ENCODE data around the gene UNC119.

Gene UNC119

DNA sequence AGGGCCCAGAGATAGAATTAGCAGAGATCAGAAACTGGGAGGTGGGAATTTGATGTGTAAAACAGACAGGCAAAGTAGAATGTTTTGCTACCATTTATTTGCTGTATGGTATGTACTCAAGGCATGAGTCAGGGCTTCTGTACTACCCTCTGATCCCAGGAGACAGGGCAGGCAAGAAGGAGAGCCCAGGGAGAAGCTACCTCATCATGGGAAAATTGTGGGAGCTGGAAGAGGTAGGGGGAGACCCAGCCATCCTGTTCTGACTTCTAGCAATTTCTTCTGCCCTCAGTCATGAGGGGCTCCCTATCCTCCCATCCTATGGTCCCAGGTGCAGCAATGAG lies 20.6 kb upstream of the UNC119 start:
- DNase-seq (ENCODE audit: low read depth): no peak

DNA sequence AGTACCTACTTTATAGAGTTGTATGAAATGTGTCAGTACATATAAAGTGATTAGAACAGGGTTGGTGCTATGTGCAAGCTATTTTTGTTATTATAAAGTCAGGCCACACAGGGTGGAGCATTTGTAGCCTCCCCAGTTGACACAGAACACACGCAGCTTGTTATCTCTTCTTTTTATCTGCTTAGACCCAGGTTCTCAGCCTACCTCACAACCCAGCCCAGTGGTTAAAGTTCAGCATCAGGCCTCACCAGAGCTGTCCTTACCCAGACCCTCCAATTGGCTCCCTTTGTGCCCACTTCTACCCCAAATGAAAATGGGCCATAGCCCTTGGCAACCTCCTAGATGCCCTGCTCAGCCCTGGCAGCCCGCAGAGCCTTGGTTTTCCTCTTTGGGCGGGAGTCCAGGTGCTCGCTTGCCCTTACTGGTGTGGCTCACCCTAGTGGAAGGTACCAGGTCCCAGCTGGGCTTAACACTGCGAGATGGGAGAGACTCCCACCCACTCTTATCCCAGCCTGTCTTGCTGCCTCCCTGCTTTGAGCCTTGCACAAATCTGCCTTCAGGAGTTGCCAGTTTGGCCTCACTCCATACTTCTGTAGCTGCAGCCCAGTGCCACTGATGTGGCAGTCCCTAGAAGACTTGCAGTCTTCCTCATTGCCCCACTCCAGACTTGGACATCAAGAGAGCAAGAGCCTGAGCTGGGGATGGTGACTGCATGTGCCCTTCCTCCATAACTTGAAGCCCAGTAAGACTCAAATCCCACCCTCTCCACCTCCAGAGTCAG lies 20.0 kb upstream of the UNC119 start:
- no peak for DNase-seq (ENCODE audit: low read depth)

GRCh38 chr17:28571361-28572122 lies 19.1 kb upstream of the UNC119 start, which contains the start of gene PIGS:
Gene PIGS, minus strand, starts transcription at chr17:28571524. Its CDS starts 28 bp downstream, at chr17:28571496.
- DNase-seq (ENCODE audit: low read depth): peak; percentile 95

GRCh38 chr17:28570716-28571360 lies 18.4 kb upstream of the UNC119 start:
- peak; percentile 52 for DNase-seq (ENCODE audit: low read depth)

DNA sequence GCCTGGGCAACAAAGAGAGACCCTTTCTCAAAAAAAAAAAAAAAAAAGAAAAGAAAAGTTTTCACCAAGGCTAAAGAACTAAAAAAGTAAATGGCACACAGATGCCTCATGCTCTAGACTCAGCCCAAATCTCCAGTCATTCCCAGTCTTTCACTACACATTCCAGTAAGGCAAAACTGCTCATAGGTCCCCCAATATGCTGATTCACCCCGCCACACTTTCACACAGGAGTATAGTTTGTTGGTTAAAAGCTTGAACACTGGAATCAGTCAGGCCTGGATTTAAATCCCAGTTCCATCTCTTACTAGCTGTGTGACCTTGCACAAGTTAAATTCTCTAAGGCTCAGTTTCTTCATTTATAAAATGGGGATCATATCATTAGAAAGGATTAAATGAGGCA lies 17.0 kb upstream of the UNC119 start:
- no peak for DNase-seq (ENCODE audit: low read depth)

DNA sequence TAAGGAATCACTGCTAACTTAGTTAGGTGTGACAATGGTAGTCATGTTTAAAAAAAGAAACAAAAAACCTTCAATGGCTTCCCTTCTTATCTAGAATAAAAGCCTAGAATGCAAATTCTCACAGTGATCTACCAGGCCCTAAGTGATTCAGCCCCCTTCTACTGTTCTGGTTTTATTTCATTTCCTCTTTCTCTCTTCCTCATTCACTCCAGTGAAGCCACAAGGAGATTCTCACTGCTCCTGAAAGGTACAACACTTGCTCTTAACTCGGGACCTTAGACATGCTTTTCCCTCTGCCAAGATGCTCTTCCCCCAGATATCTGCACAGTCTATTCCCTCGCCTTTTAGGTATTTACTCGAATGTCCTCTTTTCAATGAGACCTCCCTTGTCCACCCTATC lies 15.2 kb upstream of the UNC119 start:
- no peak for DNase-seq (ENCODE audit: low read depth)

DNA sequence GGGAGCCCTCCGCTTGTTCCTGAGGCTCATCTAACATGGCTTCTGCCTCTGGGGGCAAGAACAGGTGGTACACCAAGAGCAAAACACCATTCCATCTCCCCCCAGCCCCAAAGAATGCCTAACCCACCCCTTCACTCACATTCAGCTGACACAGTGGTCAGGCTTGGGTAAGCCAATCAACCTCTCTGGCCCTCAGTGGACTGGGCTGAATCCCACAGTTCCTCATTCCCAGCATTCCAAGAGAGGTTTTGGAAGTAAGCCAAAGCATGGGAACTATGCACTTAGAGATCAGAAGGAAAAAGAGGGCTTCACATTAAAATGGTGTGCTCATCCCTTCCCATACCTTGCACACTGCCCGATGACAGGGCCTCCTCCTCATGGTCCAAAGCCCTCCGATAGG lies 11.1 kb upstream of the UNC119 start:
- DNase-seq (ENCODE audit: low read depth): peak; percentile 57

GRCh38 chr17:28555022-28555421 lies 2.6 kb upstream of the UNC119 start:
- DNase-seq (ENCODE audit: low read depth): no peak

DNA sequence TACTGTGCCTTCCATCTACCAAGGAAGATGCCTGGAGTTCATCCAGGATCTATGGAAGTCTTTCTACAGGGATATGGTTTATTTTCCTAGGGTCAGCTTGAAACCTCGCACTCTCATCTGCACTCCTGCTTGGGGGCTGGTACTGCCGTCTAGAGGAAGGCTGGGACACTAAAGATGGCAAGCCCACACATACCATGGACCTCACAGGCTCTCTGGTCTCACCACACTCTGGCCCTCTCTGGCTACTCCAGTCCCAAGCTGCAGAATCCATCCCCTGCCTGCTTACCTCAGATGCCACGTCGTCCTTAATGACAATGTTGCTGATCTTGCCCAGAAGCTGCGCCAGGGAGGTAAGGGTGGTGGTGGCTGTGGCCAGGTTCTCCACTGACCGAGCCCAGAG lies 2.1 kb upstream of the UNC119 start:
- DNase-seq (ENCODE audit: low read depth): peak; percentile 33

DNA sequence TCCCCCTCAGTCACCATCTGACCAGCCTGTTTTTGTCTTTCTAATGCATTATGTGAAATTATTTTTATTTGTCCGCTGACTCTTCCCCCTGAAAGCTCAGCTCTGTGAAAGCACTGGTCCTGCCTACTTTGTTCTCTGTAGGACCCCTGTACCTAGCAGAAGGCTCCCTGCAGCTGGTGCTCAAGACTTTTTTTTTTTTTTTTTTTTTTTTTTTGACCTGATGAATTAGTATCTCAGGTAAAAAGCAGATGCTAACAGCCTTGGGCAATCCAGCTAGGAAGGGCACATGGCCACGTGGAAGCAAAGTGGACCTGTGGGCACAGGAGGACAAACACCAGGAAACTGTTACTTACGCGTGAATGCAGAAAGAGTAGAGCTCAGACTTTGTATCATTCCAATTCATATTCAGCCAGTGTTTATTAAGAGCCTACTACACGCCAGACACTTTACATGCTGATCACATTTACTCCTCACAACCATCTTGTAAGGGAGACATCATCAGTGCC lies 629 bp upstream of the UNC119 start:
- DNase-seq (ENCODE audit: low read depth): no peak

- peak; percentile 35 for DNase-seq (ENCODE audit: low read depth)
These were observed 826 bp downstream of the UNC119 start for GRCh38 chr17:28551421-28552175.

DNA sequence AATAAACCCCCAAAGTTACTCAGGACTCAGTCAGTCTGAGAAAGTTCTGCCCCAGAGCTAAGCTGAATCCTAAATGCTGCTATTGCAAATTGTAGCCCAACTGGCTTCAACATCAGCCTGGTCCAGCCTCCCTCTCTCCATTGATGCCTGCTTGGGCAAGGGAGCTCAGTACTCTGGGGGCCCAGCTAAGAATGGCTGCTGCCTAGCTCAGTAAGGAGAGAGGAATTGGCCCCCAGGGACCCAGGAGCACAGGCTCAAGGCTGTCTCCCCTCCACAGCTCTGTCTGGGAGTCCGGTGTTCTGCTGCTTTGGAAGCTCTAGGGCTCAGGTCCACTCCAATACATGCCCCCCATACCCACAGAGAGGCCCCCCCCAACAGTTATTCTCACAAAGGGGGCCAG lies 1.6 kb downstream of the UNC119 start:
- DNase-seq (ENCODE audit: low read depth): no peak

- DNase-seq (ENCODE audit: low read depth): no peak
These were observed 2.9 kb downstream of the UNC119 start for GRCh38 chr17:28549236-28550132.

GRCh38 chr17:28548417-28549130 lies 3.9 kb downstream of the UNC119 start:
- DNase-seq (ENCODE audit: low read depth): no peak

DNA sequence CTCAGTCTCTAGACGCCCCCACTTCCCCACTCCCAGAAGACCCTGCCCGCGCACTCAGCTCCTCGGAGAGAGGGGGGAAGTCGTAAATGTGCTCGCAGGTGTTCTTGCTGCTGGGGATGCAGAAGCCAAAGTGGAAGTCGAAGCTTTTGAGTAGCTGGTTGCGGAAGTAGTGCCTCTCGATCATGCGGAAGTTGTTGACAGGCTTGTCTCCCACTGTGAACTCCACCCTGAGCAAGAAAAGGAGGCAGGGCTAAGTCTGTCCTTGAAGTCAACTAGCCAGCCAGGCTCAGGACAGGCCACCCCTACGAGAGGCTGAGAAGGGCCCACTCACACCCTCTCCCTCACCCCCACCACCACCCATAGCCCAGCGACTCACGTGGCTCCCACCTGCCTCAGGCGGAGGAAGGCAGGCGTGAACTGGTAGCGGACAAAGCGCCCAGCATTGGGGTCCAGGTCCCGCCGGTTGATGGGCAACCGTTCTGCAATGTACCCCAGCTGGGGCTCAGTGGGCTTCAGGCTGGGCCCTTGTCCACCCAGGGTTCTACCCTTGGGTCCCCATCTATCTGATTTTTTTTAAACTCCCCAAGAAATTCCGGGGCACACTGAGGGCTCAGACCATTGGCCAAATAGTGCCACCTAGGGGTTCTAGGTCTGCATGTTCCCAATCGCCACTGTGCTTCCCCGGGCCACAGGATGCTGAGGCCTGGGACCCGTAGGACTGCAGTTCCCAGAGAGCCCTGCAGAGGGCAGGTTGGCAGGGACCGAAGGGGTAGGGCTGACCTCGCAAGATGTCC lies 4.6 kb downstream of the UNC119 start:
- DNase-seq (ENCODE audit: low read depth): peak; percentile 87

GRCh38 chr17:28547096-28547622 lies 5.3 kb downstream of the UNC119 start:
- DNase-seq (ENCODE audit: low read depth): no peak

GRCh38 chr17:28545787-28546415 lies 6.5 kb downstream of the UNC119 start:
- DNase-seq (ENCODE audit: low read depth): no peak

DNA sequence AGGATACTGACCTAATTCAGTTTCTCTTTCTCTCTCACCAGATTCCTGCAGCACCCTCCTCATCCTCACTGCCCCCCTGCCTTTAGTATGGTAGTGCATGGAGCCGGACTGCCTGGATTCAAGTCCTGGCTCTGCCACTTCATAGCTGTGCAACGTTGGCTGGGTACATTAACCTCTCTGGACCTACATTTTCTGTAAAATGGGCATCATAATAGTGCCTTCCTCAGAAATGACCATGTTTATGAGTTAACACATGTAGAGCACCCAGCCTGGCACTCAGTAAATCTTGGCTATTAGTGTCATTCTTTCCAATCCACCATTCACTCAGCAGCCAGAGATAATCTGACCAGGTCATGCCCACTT lies 7.3 kb downstream of the UNC119 start:
- DNase-seq (ENCODE audit: low read depth): no peak
